SK-N-SH treated with all-trans-retinoic acid at 6 μM for 48 hours (cell line): ENCODE results near the gene CACNB2.

Experiments
- ATAC-seq: fragments of 200-7000 bp; cut with Tn5 transposase; 3 replicates; pipeline ENCODE4 v1.9.1; 2020; ENCODE audit warnings: mild to moderate bottlenecking, moderate library complexity
- BACH2 ChIP-seq: fragments of 250-450 bp; sonication (Bioruptor Pico); IDR thresholded peaks from 2 replicates; pipeline ENCODE4 v1.9.0; 2021; ENCODE audit warnings: mild to moderate bottlenecking, borderline replicate concordance
- CSDC2 ChIP-seq: fragments of 250-450 bp; sonication (Bioruptor Pico); IDR thresholded peaks from 2 replicates; pipeline ENCODE4 v1.5.0; 2020; ENCODE audit warnings: mild to moderate bottlenecking, moderate library complexity
- GLIS3 ChIP-seq: fragments of 250-450 bp; sonication (Bioruptor Pico); IDR thresholded peaks from 2 replicates; pipeline ENCODE4 v1.5.0; 2020; ENCODE audit warnings: mild to moderate bottlenecking, moderate library complexity
- ISL1 ChIP-seq: fragments of 250-450 bp; sonication (Bioruptor Pico); IDR thresholded peaks from 2 replicates; pipeline ENCODE4 v2.1.2; 2022; ENCODE audit warnings: mild to moderate bottlenecking, moderate library complexity
- OSR1 ChIP-seq: fragments of 250-450 bp; sonication (Bioruptor Pico); IDR thresholded peaks from 2 replicates; pipeline ENCODE4 v1.8.0; 2022; ENCODE audit warnings: moderate library complexity, mild to moderate bottlenecking, inconsistent platforms
- PPARA ChIP-seq: fragments of 250-450 bp; sonication (Bioruptor Pico); IDR thresholded peaks from 2 replicates; pipeline ENCODE4 v1.5.0; 2020; ENCODE audit warnings: mild to moderate bottlenecking, borderline replicate concordance
- RARB ChIP-seq: fragments of 250-450 bp; sonication (Bioruptor Pico); IDR thresholded peaks from 2 replicates; pipeline ENCODE4 v1.8.0; 2021; ENCODE audit warnings: mild to moderate bottlenecking, moderate library complexity
- SNAI2 ChIP-seq: fragments of 250-450 bp; sonication (Bioruptor Pico); IDR thresholded peaks from 2 replicates; pipeline ENCODE4 v1.5.0; 2020; ENCODE audit warnings: mild to moderate bottlenecking, moderate library complexity
- TOX ChIP-seq: fragments of 250-450 bp; sonication (Bioruptor Pico); IDR thresholded peaks from 2 replicates; pipeline ENCODE4 v1.8.0; 2021; ENCODE audit warnings: mild to moderate bottlenecking, moderate library complexity, borderline replicate concordance
- ZC3H10 ChIP-seq: fragments of 250-450 bp; sonication (Bioruptor Pico); IDR thresholded peaks from 2 replicates; pipeline ENCODE4 v1.5.1; 2021; ENCODE audit warnings: mild to moderate bottlenecking, moderate library complexity
- ZFP3 ChIP-seq: fragments of 250-450 bp; sonication (Bioruptor Pico); IDR thresholded peaks from 2 replicates; pipeline ENCODE4 v1.5.0; 2020; ENCODE audit warnings: mild to moderate bottlenecking, moderate library complexity
- ZFP30 ChIP-seq: fragments of 450-650 bp; formaldehyde crosslinking; IDR thresholded peaks from 2 replicates; pipeline ENCODE4 v1.5.0; 2022; ENCODE audit warnings: mild to moderate bottlenecking, moderate library complexity
- ZNF565 ChIP-seq: fragments of 450-650 bp; formaldehyde crosslinking; conservative IDR thresholded peaks from 2 replicates; pipeline ENCODE4 v1.5.0; 2020; ENCODE audit warnings: low read depth, mild to moderate bottlenecking, moderate library complexity
- ZNF70 ChIP-seq: fragments of 450-650 bp; formaldehyde crosslinking; IDR thresholded peaks from 2 replicates; pipeline ENCODE4 v1.5.0; 2020; ENCODE audit warnings: mild to moderate bottlenecking, moderate library complexity
- ZNF8 ChIP-seq: fragments of 450-650 bp; formaldehyde crosslinking; IDR thresholded peaks from 2 replicates; pipeline ENCODE4 v1.5.0; 2020; ENCODE audit warnings: mild to moderate bottlenecking, moderate library complexity
- TF ChIP-seq, protein P1 (sequence below): fragments of 250-450 bp; sonication (Bioruptor Pico); IDR thresholded peaks from 2 replicates; pipeline ENCODE4 v1.8.0; 2021; ENCODE audit warnings: low read depth, mild to moderate bottlenecking, moderate library complexity, borderline replicate concordance
- TF ChIP-seq, protein P2 (sequence below): fragments of 250-450 bp; sonication (Bioruptor Pico); IDR thresholded peaks from 2 replicates; pipeline ENCODE4 v1.5.1; 2020; ENCODE audit warnings: low read depth, mild to moderate bottlenecking, moderate library complexity
- TF ChIP-seq, protein P3 (sequence below): fragments of 250-450 bp; sonication (Bioruptor Pico); IDR thresholded peaks from 2 replicates; pipeline ENCODE4 v1.5.1; 2021; ENCODE audit warnings: mild to moderate bottlenecking, moderate library complexity
- TF ChIP-seq, protein P4 (sequence below): fragments of 250-450 bp; sonication (Bioruptor Pico); IDR thresholded peaks from 2 replicates; pipeline ENCODE4 v1.8.0; 2020; ENCODE audit warnings: mild to moderate bottlenecking, moderate library complexity, borderline replicate concordance
- TF ChIP-seq, protein P5 (sequence below): fragments of 250-450 bp; sonication (Bioruptor Pico); IDR thresholded peaks from 2 replicates; pipeline ENCODE4 v1.5.0; 2020; ENCODE audit warnings: mild to moderate bottlenecking, moderate library complexity

Gene CACNB2

DNA sequence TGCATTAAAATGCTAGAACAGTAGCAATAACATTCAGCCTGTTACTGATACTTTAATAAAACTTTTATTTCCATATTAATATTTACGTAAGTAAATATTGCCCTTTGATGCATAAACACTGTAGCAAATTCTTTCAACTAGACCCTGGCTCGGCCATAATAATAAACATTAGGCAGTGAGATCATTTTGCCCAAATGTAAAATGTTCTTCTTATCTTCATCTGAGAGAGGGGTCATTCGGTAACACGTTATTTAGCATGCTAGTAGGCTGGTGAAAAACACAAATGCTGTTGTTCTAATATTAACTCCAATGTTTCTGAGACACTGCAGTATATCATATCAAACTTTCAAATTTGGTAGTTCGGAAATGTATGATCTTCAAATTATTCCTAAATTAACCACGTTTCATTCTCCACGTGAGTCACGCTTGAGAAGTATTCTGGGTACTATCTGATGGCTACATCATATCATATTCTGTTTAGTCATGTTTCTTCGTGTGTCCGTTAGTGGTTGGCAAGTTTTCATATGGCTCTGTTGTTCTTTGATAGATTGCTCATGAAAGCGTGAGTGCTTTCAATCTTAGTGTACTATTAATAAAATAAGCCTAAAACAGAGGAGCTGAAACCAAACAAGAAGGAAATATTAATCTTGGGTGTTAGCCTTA is 365.4 kb downstream of the CACNB2 start:
- peak; percentile 73 for ATAC-seq
- TF ChIP-seq OSR1 (CRISPR knock-in tag) (no peak), CSDC2 (CRISPR knock-in tag) (no peak), ISL1 (CRISPR knock-in tag) (peak; percentile 67)

DNA sequence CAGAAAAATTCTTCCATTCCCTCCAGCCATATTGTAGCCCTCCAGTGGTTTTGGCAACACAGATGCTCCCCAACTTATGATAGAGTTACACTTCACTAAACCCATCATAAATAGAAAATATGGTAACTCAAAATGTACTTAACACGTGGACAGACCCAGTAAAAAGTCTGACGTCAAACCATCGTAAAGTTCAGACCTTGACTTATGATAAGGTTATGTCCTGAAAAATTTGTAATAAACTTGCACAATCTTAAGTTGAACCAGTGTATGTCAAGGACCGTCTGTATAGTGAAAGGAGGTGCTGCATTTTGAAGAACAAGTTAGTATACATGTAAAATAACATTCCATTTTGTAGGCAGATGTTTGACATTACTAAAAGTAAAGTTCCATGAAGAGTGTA is 368.4 kb downstream of the CACNB2 start:
- TF ChIP-seq, protein P1, sequence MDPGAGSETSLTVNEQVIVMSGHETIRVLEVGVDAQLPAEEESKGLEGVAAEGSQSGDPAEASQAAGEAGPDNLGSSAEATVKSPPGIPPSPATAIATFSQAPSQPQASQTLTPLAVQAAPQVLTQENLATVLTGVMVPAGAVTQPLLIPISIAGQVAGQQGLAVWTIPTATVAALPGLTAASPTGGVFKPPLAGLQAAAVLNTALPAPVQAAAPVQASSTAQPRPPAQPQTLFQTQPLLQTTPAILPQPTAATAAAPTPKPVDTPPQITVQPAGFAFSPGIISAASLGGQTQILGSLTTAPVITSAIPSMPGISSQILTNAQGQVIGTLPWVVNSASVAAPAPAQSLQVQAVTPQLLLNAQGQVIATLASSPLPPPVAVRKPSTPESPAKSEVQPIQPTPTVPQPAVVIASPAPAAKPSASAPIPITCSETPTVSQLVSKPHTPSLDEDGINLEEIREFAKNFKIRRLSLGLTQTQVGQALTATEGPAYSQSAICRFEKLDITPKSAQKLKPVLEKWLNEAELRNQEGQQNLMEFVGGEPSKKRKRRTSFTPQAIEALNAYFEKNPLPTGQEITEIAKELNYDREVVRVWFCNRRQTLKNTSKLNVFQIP = no peak
- TF ChIP-seq ZC3H10 (CRISPR knock-in tag) (no peak), PPARA (no peak)
- ATAC-seq = no peak

DNA sequence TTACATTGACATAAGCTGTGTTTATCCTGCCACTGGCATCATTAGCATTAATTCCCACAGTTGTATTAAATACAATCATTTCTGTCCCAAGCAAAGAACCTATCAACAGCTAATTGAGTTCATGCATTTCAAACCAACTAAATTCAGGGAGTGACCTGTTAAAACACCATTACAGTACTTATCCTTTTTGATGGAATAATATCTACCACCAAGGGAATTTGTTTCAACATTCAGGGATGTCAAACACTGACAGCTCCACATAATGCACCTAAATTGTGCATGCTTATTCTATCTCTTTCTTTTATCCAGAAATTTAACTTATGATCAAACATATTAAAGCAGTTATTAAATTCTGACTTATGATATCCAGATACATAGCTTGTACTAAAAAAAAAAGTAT is 374.3 kb downstream of the CACNB2 start:
- ATAC-seq = no peak
- TF ChIP-seq ZNF70 (CRISPR knock-in tag) (no peak), TOX (CRISPR knock-in tag) (no peak), ZFP30 (CRISPR knock-in tag) (no peak), BACH2 (no peak), RARB (CRISPR knock-in tag) (no peak), ZC3H10 (CRISPR knock-in tag) (no peak), ZFP3 (no peak), PPARA (no peak), ZNF565 (no peak), GLIS3 (CRISPR knock-in tag) (no peak)
- TF ChIP-seq, protein P2, sequence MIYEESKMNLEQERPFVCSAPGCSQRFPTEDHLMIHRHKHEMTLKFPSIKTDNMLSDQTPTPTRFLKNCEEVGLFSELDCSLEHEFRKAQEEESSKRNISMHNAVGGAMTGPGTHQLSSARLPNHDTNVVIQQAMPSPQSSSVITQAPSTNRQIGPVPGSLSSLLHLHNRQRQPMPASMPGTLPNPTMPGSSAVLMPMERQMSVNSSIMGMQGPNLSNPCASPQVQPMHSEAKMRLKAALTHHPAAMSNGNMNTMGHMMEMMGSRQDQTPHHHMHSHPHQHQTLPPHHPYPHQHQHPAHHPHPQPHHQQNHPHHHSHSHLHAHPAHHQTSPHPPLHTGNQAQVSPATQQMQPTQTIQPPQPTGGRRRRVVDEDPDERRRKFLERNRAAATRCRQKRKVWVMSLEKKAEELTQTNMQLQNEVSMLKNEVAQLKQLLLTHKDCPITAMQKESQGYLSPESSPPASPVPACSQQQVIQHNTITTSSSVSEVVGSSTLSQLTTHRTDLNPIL (CRISPR knock-in tag) = no peak
- TF ChIP-seq, protein P1 = no peak
- TF ChIP-seq, protein P3, sequence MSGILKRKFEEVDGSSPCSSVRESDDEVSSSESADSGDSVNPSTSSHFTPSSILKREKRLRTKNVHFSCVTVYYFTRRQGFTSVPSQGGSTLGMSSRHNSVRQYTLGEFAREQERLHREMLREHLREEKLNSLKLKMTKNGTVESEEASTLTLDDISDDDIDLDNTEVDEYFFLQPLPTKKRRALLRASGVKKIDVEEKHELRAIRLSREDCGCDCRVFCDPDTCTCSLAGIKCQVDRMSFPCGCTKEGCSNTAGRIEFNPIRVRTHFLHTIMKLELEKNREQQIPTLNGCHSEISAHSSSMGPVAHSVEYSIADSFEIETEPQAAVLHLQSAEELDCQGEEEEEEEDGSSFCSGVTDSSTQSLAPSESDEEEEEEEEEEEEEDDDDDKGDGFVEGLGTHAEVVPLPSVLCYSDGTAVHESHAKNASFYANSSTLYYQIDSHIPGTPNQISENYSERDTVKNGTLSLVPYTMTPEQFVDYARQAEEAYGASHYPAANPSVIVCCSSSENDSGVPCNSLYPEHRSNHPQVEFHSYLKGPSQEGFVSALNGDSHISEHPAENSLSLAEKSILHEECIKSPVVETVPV (CRISPR knock-in tag) = no peak
- TF ChIP-seq, protein P4, sequence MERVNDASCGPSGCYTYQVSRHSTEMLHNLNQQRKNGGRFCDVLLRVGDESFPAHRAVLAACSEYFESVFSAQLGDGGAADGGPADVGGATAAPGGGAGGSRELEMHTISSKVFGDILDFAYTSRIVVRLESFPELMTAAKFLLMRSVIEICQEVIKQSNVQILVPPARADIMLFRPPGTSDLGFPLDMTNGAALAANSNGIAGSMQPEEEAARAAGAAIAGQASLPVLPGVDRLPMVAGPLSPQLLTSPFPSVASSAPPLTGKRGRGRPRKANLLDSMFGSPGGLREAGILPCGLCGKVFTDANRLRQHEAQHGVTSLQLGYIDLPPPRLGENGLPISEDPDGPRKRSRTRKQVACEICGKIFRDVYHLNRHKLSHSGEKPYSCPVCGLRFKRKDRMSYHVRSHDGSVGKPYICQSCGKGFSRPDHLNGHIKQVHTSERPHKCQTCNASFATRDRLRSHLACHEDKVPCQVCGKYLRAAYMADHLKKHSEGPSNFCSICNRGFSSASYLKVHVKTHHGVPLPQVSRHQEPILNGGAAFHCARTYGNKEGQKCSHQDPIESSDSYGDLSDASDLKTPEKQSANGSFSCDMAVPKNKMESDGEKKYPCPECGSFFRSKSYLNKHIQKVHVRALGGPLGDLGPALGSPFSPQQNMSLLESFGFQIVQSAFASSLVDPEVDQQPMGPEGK (CRISPR knock-in tag) = no peak
- TF ChIP-seq, protein P5, sequence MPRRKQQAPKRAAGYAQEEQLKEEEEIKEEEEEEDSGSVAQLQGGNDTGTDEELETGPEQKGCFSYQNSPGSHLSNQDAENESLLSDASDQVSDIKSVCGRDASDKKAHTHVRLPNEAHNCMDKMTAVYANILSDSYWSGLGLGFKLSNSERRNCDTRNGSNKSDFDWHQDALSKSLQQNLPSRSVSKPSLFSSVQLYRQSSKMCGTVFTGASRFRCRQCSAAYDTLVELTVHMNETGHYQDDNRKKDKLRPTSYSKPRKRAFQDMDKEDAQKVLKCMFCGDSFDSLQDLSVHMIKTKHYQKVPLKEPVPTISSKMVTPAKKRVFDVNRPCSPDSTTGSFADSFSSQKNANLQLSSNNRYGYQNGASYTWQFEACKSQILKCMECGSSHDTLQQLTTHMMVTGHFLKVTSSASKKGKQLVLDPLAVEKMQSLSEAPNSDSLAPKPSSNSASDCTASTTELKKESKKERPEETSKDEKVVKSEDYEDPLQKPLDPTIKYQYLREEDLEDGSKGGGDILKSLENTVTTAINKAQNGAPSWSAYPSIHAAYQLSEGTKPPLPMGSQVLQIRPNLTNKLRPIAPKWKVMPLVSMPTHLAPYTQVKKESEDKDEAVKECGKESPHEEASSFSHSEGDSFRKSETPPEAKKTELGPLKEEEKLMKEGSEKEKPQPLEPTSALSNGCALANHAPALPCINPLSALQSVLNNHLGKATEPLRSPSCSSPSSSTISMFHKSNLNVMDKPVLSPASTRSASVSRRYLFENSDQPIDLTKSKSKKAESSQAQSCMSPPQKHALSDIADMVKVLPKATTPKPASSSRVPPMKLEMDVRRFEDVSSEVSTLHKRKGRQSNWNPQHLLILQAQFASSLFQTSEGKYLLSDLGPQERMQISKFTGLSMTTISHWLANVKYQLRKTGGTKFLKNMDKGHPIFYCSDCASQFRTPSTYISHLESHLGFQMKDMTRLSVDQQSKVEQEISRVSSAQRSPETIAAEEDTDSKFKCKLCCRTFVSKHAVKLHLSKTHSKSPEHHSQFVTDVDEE (CRISPR knock-in tag) = no peak

DNA sequence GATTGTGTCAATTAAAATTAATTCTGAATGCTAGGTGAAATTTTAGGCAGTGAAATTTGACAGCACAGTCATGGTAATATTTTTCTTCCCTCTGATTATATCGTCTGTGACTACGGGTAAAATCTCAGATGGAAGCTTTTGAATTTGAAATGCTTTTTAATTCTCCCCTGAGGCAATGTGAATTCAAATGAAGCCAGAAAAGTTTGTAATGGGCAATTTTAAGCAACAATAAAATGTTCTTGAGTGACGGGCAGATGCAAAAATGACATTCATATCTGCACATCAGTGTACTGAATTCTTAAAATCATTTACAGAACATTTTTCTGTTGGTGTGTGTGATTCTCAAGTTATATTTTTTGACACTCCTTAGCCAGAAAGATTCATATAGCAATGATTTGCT is 376.6 kb downstream of the CACNB2 start:
- no peak for ATAC-seq
- TF ChIP-seq GLIS3 (CRISPR knock-in tag) (no peak), SNAI2 (no peak), ZFP30 (CRISPR knock-in tag) (no peak), ZNF565 (no peak), ZNF8 (no peak), BACH2 (no peak), ZC3H10 (CRISPR knock-in tag) (no peak)
- TF ChIP-seq, protein P1 = no peak
- TF ChIP-seq, protein P4 (CRISPR knock-in tag) = no peak
- TF ChIP-seq, protein P2 (CRISPR knock-in tag) = no peak
